GM12878 (cell line): ENCODE measurements around the gene TM7SF2. TPM values are rescaled to one million over a fixed set of nuclear protein-coding genes. Genes with fewer than 3 reads are reported as not detected.

Experiments used
- ATAC-seq: fragments of 200-7000 bp; cut with Tn5 transposase; 3 replicates; pipeline ENCODE4 v1.9.1; 2020; ENCODE audit warnings: mild to moderate bottlenecking, moderate library complexity
- BruUV-seq: library from RNA; stranded (reverse); fragments of 400-500 nt; replicated peaks from 2 replicates; lab custom pipeline; 2021; lab: Mats Ljungman, UMichigan
- CTCF ChIA-PET: fragments of 300-600 bp; sonication (Branson Sonifier 250); formaldehyde crosslinking; extraction: SDS; loops from one replicate; lab custom pipeline; 2021; ENCODE audit warnings: inconsistent platforms; lab: Yijun Ruan, JAX
- POLR2A ChIA-PET: fragments of 350-600 bp; formaldehyde crosslinking; extraction: SDS; loops from one replicate; lab custom pipeline; 2021; ENCODE audit warnings: inconsistent platforms; lab: Charles Lee
- RAD21 ChIA-PET: fragments of 300-600 bp; sonication (Branson Sonifier 250); formaldehyde crosslinking; loops from one replicate; lab custom pipeline; 2023; ENCODE audit warnings: antibody characterized with exemption; ENCODE audit not compliant: unreplicated experiment; lab: Charles Lee
- SMC1A ChIA-PET: fragments of 300-600 bp; sonication (Branson Sonifier 250); formaldehyde crosslinking; loops from one replicate; lab custom pipeline; 2023; ENCODE audit not compliant: unreplicated experiment, uncharacterized antibody; lab: Charles Lee
- DNase-seq: peaks from one replicate; pipeline ENCODE4 v3.0.0-alpha.2; 2011; ENCODE audit warnings: low read depth, low spot score
- FAIRE-seq: peaks from 3 replicates; lab custom pipeline; 2011; peaks lifted over from hg19 to GRCh38; lab: Jason Lieb, UNC
- H2AFZ ChIP-seq: 2 replicates; pipeline ENCODE4 v1.6.0; 2011; ENCODE audit warnings: low read depth, low read length, control low read depth; ENCODE audit not compliant: control insufficient read depth
- H3K27ac ChIP-seq: 2 replicates; pipeline ENCODE4 v1.5.1; 2011; ENCODE audit warnings: control low read depth; ENCODE audit not compliant: control insufficient read depth, insufficient read depth
- H3K27me3 ChIP-seq, 2 experiments: replicated peaks in 1 of 2; 2 replicates each; pipeline versions ENCODE4 v1.6.0 to v1.6.1; 2011; ENCODE audit warnings: low read length in 1 of 2; ENCODE audit not compliant: control insufficient read depth in 2 of 2, insufficient read depth in 2 of 2
- H3K36me3 ChIP-seq, 2 experiments: 2 replicates each; pipeline ENCODE4 v1.5.1; 2011; ENCODE audit warnings: low read length in 1 of 2; ENCODE audit not compliant: control insufficient read depth in 2 of 2, insufficient read depth in 2 of 2
- H3K4me1 ChIP-seq: 2 replicates; pipeline ENCODE4 v1.6.1; 2011; ENCODE audit warnings: mild to moderate bottlenecking, low read length, moderate library complexity, mixed read lengths; ENCODE audit not compliant: control insufficient read depth, insufficient read depth
- H3K4me2 ChIP-seq: 2 replicates; pipeline ENCODE4 v1.6.0; 2011; ENCODE audit warnings: control low read depth; ENCODE audit not compliant: control insufficient read depth, insufficient read depth
- H3K4me3 ChIP-seq: fragments of 200-600 bp; sonication (generic); 2 replicates; pipeline ENCODE4 v1.5.1; 2016
- H3K79me2 ChIP-seq: 2 replicates; pipeline ENCODE4 v1.6.0; 2011; ENCODE audit warnings: low read length; ENCODE audit not compliant: control insufficient read depth, insufficient read depth
- H3K9ac ChIP-seq: 2 replicates; pipeline ENCODE4 v1.8.0; 2011; ENCODE audit warnings: low read length, control low read depth, mixed read lengths; ENCODE audit not compliant: control insufficient read depth, insufficient read depth
- H3K9me3 ChIP-seq: replicated peaks from 3 replicates; pipeline ENCODE4 v1.5.1; 2011; ENCODE audit warnings: mild to moderate bottlenecking, low read length; ENCODE audit not compliant: control insufficient read depth, insufficient read depth
- H4K20me1 ChIP-seq: 2 replicates; pipeline ENCODE4 v1.6.0; 2011; ENCODE audit not compliant: control insufficient read depth, insufficient read depth
- BCLAF1 ChIP-seq: fragments of 450-650 bp; IDR thresholded peaks from 2 replicates; pipeline ENCODE4 v1.6.1; 2017; ENCODE audit warnings: antibody characterized with exemption, mild to moderate bottlenecking, moderate library complexity
- BRCA1 ChIP-seq: IDR thresholded peaks from 2 replicates; pipeline ENCODE4 v1.6.1; 2011; ENCODE audit warnings: low read depth, low read length, improper control_type of control experiment
- CREB1 ChIP-seq: IDR thresholded peaks from 2 replicates; pipeline ENCODE4 v1.6.1; 2012; ENCODE audit warnings: low read depth, mild to moderate bottlenecking, inconsistent platforms
- FOXK2 ChIP-seq: fragments of 450-650 bp; IDR thresholded peaks from 2 replicates; pipeline ENCODE4 v1.6.1; 2017; ENCODE audit warnings: mild to moderate bottlenecking, moderate library complexity
- GABPA ChIP-seq: IDR thresholded peaks from 2 replicates; pipeline ENCODE4 v1.6.1; 2014; ENCODE audit warnings: antibody characterized with exemption, low read depth, mild to moderate bottlenecking, inconsistent platforms
- MAX ChIP-seq: IDR thresholded peaks from 2 replicates; pipeline ENCODE4 v1.6.1; 2012; ENCODE audit warnings: low read depth, low read length, improper control_type of control experiment
- MYB ChIP-seq: fragments of 150-350 bp; IDR thresholded peaks from 2 replicates; pipeline ENCODE4 v1.6.1; 2014; ENCODE audit warnings: mild to moderate bottlenecking, low read depth, low read length, borderline replicate concordance
- NRF1 ChIP-seq: conservative IDR thresholded peaks from 2 replicates; pipeline ENCODE4 v1.6.1; 2011; ENCODE audit warnings: mild to moderate bottlenecking, low read depth, low read length, improper control_type of control experiment
- POLR2AphosphoS2 ChIP-seq: IDR thresholded peaks from 2 replicates; pipeline ENCODE4 v1.6.1; 2011; ENCODE audit warnings: low read depth, mild to moderate bottlenecking, low read length, improper control_type of control experiment, moderate library complexity
- RAD21 ChIP-seq: IDR thresholded peaks from 2 replicates; pipeline ENCODE4 v1.6.1; 2011; ENCODE audit warnings: mild to moderate bottlenecking, low read depth, low read length, moderate library complexity; ENCODE audit not compliant: insufficient read depth
- SPI1 ChIP-seq: IDR thresholded peaks from 2 replicates; pipeline ENCODE4 v1.6.1; 2011; ENCODE audit warnings: low read depth, mild to moderate bottlenecking, low read length, moderate library complexity, borderline replicate concordance; ENCODE audit not compliant: insufficient read depth
- TCF12 ChIP-seq: IDR thresholded peaks from 2 replicates; pipeline ENCODE4 v1.6.1; 2011; ENCODE audit warnings: low read depth, mild to moderate bottlenecking, low read length
- TCF3 ChIP-seq: IDR thresholded peaks from 2 replicates; pipeline ENCODE4 v1.6.1; 2012; ENCODE audit warnings: low read depth, mild to moderate bottlenecking, low read length, borderline replicate concordance; ENCODE audit not compliant: insufficient read depth
- TCF7 ChIP-seq: IDR thresholded peaks from 2 replicates; pipeline ENCODE4 v1.6.1; 2014; ENCODE audit warnings: antibody characterized with exemption, borderline replicate concordance
- YBX1 ChIP-seq: fragments of 450-650 bp; IDR thresholded peaks from 2 replicates; pipeline ENCODE4 v1.6.1; 2016; ENCODE audit warnings: antibody characterized with exemption
- ZBTB11 ChIP-seq: fragments of 450-650 bp; formaldehyde crosslinking; IDR thresholded peaks from 2 replicates; pipeline ENCODE4 v1.5.0; 2022; ENCODE audit warnings: mild to moderate bottlenecking, missing genetic modification characterization
- WGBS: methylation state at CpG from one replicate; pipeline ENCODE4 v1.1.6; 2016; ENCODE audit warnings: low lambda C conversion rate; ENCODE audit not compliant: insufficient replicate concordance, insufficient coverage; ENCODE audit errors: missing lambda C conversion rate; 5-methylcytosine and 5-hydroxymethylcytosine counted together
- in situ Hi-C: fragments of 300-500 bp; cut with MboI; formaldehyde crosslinking; loops from 9 replicates; pipeline ENCODE4 v1.14.3; 2018; ENCODE audit warnings: mixed read lengths
- intact Hi-C: fragments of 100-400 bp; cut with micrococcal nuclease; formaldehyde crosslinking; loops from one replicate; pipeline ENCODE4 v1.14.2; 2022; ENCODE audit not compliant: unreplicated experiment
- polyA plus RNA-seq, 11 experiments: library from polyadenylated mRNA; depleted of rRNA in 4 of 11; unstranded in 6 of 11; stranded (reverse) in 5 of 11; fragments of >200 nt; fragmentation: Nextera tagmentation in 4 of 11; fragmentation: Illumina TruSeq in 1 of 11; extraction: Ambion mirVana in 4 of 11; extraction: Trizol in 1 of 11; gene quantifications; 1 replicate in 1 of 11; 2 replicates in 10 of 11; pipeline versions ENCODE4 v1.2.1 to v1.2.3, GENCODE V29; 2011 to 2016; ENCODE audit warnings: inconsistent platforms in 2 of 11, missing spikeins in 2 of 11, low read depth in 1 of 11
- total RNA-seq, 4 experiments: library from RNA; depleted of rRNA in 3 of 4; stranded (reverse); fragments of >200 nt in 3 of 4; fragmentation: Illumina TruSeq in 1 of 4; extraction: Trizol in 1 of 4; gene quantifications; 2 replicates each; pipeline versions ENCODE4 v1.2.1 to v1.2.3, GENCODE V29; 2013 to 2021

TM7SF2 gene
- total and polyA plus RNA-seq, 10 of the 15 experiments (the other 5 are each of a cell fraction or from before 2014, with no cell fraction given): 0.52 to 57.7 (median 20.7) TPM

GRCh38 chr11:65156926-65157325 is 45.3 kb downstream of the TM7SF2 start (continued):
- TF ChIP-seq ZBTB11 (CRISPR knock-in tag) (no peak), TCF7 (no peak), TCF3 (no peak)

- in situ Hi-C loops (no loop called here), intact Hi-C loops (no loop called here)
- ATAC-seq (no peak), DNase-seq (no peak), FAIRE-seq (no peak)
- Histone ChIP-seq H3K27ac (no peak overlapping the region), H4K20me1 (no peaks in the 10 kb centered on the region), H3K9me3 (no peaks in the 10 kb centered on the region), H2AFZ (no peak overlapping the region), H3K36me3 (no peaks in the 10 kb centered on the region), H3K4me1 (peaks cover 17% of the 10 kb centered on the region), H3K9ac (no peak overlapping the region), H3K4me2 (no peak overlapping the region), H3K4me3 (no peak overlapping the region), H3K27me3 (no peaks in the 10 kb centered on the region), H3K79me2 (no peaks in the 10 kb centered on the region)
- ChIA-PET RAD21 (no interaction called here), CTCF (interaction anchor here (1.1 kb wide), 1 partner anchor 9 kb away, joined by 4 read pairs; no protein-coding TSS in a partner anchor), POLR2A (interaction anchor here (0.7 to 1.4 kb wide), 2 partner anchors 17 to 22 kb away, joined by 3 to 4 read pairs; no protein-coding TSS in a partner anchor), SMC1A (interaction anchor here (1.3 kb wide), 1 partner anchor 22 kb away, joined by 7 read pairs; no protein-coding TSS in a partner anchor)
- no TSS peak for BruUV-seq
- WGBS: 67% methylated on average over 3 of the region's 3 CpGs
- TF ChIP-seq MAX: no peak
- no peak for TF ChIP-seq TCF12
- no peak for TF ChIP-seq YBX1
- no peak for TF ChIP-seq GABPA
- no peak for TF ChIP-seq RAD21
- TF ChIP-seq POLR2AphosphoS2: no peak
- no peak for TF ChIP-seq BCLAF1
- no peak for TF ChIP-seq FOXK2
- no peak for TF ChIP-seq SPI1
- TF ChIP-seq NRF1: no peak
- no peak for TF ChIP-seq CREB1
- no peak for TF ChIP-seq BRCA1
- TF ChIP-seq MYB: no peak
These were observed 45.7 kb downstream of the TM7SF2 start for GRCh38 chr11:65157336-65157735.
